GM23338 (cell line): Measurements from ENCODE around the gene PIMREG. TPM values are rescaled to one million over a fixed set of nuclear protein-coding genes. Genes with fewer than 3 reads are reported as not detected.

Experiments used
- ATAC-seq: fragments of 200-7000 bp; cut with Tn5 transposase; 3 replicates; pipeline ENCODE4 v1.9.1; 2020
- DNase-seq: peaks from one replicate; pipeline ENCODE4 v3.0.0-alpha.2; 2015; ENCODE audit warnings: low spot score
- H2AFZ ChIP-seq: fragments of 200-600 bp; sonication (generic); 2 replicates; pipeline ENCODE4 v1.8.0; 2016; ENCODE audit warnings: antibody characterized with exemption, mild to moderate bottlenecking, moderate library complexity
- H3F3A ChIP-seq: fragments of 200-600 bp; sonication (generic); replicated peaks from 2 replicates; pipeline ENCODE4 v1.8.0; 2017; ENCODE audit warnings: antibody characterized with exemption, mixed run types, low read depth
- H3K27ac ChIP-seq: fragments of 200-600 bp; sonication (generic); 2 replicates; pipeline ENCODE4 v1.6.1; 2016; ENCODE audit warnings: low read depth
- H3K27me3 ChIP-seq: fragments of 200-600 bp; sonication (generic); 2 replicates; pipeline ENCODE4 v1.8.0; 2016; ENCODE audit warnings: mild to moderate bottlenecking, mixed run types, moderate library complexity; ENCODE audit not compliant: insufficient read depth
- H3K36me3 ChIP-seq: fragments of 200-600 bp; sonication (generic); 2 replicates; pipeline ENCODE4 v1.8.0; 2016; ENCODE audit warnings: mild to moderate bottlenecking; ENCODE audit not compliant: insufficient read depth
- H3K4me1 ChIP-seq: fragments of 200-600 bp; sonication (generic); 2 replicates; pipeline ENCODE4 v1.8.0; 2016; ENCODE audit warnings: mild to moderate bottlenecking, moderate library complexity; ENCODE audit not compliant: insufficient read depth
- H3K4me2 ChIP-seq: fragments of 200-600 bp; sonication (generic); 2 replicates; pipeline ENCODE4 v1.7.1; 2017; ENCODE audit warnings: mixed run types
- H3K4me3 ChIP-seq: fragments of 200-600 bp; sonication (generic); 2 replicates; pipeline ENCODE4 v1.6.1; 2016; ENCODE audit warnings: mixed run types
- H3K79me2 ChIP-seq: fragments of 200-600 bp; sonication (generic); replicated peaks from 2 replicates; pipeline ENCODE4 v1.8.0; 2017; ENCODE audit warnings: mild to moderate bottlenecking; ENCODE audit not compliant: insufficient read depth
- H3K9me2 ChIP-seq: fragments of 200-600 bp; sonication (generic); 2 replicates; pipeline ENCODE4 v1.8.0; 2017; ENCODE audit not compliant: insufficient read depth
- H4K20me1 ChIP-seq: fragments of 200-600 bp; sonication (generic); replicated peaks from 2 replicates; pipeline ENCODE4 v1.8.0; 2017; ENCODE audit warnings: mild to moderate bottlenecking; ENCODE audit not compliant: insufficient read depth
- H3K27ac Mint-ChIP-seq: 2 replicates; pipeline ENCODE4 v1.8.0; 2020; ENCODE audit warnings: inconsistent platforms, mild to moderate bottlenecking, moderate library complexity, mixed read lengths
- H3K27me3 Mint-ChIP-seq: 3 replicates; pipeline ENCODE4 v1.8.0; 2022; ENCODE audit warnings: low read depth, mild to moderate bottlenecking, moderate library complexity, mixed read lengths, inconsistent platforms; ENCODE audit not compliant: insufficient read depth, poor library complexity
- H3K36me3 Mint-ChIP-seq: 3 replicates; pipeline ENCODE4 v1.8.0; 2021; ENCODE audit warnings: low read depth, mild to moderate bottlenecking, inconsistent platforms, moderate library complexity, mixed read lengths
- H3K4me1 Mint-ChIP-seq: 3 replicates; pipeline ENCODE4 v1.8.0; 2020; ENCODE audit warnings: mild to moderate bottlenecking, inconsistent platforms, mixed read lengths
- H3K4me3 Mint-ChIP-seq: 3 replicates; pipeline ENCODE4 v1.8.0; 2021; ENCODE audit warnings: moderate library complexity, mild to moderate bottlenecking, inconsistent platforms, mixed read lengths
- H3K9me3 Mint-ChIP-seq: 3 replicates; pipeline ENCODE4 v1.8.0; 2020; ENCODE audit warnings: moderate library complexity, mild to moderate bottlenecking, inconsistent platforms, mixed read lengths
- CREB1 ChIP-seq: fragments of 250-450 bp; sonication (Bioruptor Pico); IDR thresholded peaks from 2 replicates; pipeline ENCODE4 v1.5.0; 2020; ENCODE audit warnings: low read depth, mild to moderate bottlenecking, moderate library complexity
- JUNB ChIP-seq: IDR thresholded peaks from one replicate; pipeline ENCODE4 v1.6.1; 2016; ENCODE audit warnings: antibody characterized with exemption; ENCODE audit not compliant: unreplicated experiment
- NANOG ChIP-seq: IDR thresholded peaks from 2 replicates; pipeline ENCODE4 v1.6.1; 2016; ENCODE audit warnings: antibody characterized with exemption, borderline replicate concordance
- STAT1 ChIP-seq: IDR thresholded peaks from one replicate; pipeline ENCODE4 v1.6.1; 2016; ENCODE audit warnings: antibody characterized with exemption; ENCODE audit not compliant: unreplicated experiment
- ZNF114 ChIP-seq: fragments of 250-450 bp; sonication (Bioruptor Pico); IDR thresholded peaks from 2 replicates; pipeline ENCODE4 v1.5.0; 2020; ENCODE audit warnings: mild to moderate bottlenecking, moderate library complexity
- ZNF331 ChIP-seq: fragments of 250-450 bp; sonication (Bioruptor Pico); IDR thresholded peaks from 2 replicates; pipeline ENCODE4 v1.5.0; 2020; ENCODE audit warnings: low read depth, mild to moderate bottlenecking, moderate library complexity
- polyA plus RNA-seq: library from polyadenylated mRNA; unstranded; fragments of >200 nt; fragmentation: Nextera tagmentation; extraction: Ambion mirVana; gene quantifications from 2 replicates; pipeline ENCODE4 v1.2.1, GENCODE V29; 2016
- total RNA-seq: library from RNA; depleted of rRNA; stranded (reverse); fragments of >200 nt; shearing (Covaris generic); gene quantifications from 2 replicates; pipeline ENCODE4 v1.2.3, GENCODE V29; 2014
- TF ChIP-seq, protein P1 (sequence below): fragments of 250-450 bp; sonication (Bioruptor Pico); IDR thresholded peaks from 2 replicates; pipeline ENCODE4 v1.5.0; 2020; ENCODE audit warnings: mild to moderate bottlenecking, moderate library complexity
- TF ChIP-seq, protein P2 (sequence below): IDR thresholded peaks from one replicate; pipeline ENCODE4 v1.6.1; 2018; ENCODE audit warnings: antibody characterized with exemption; ENCODE audit not compliant: unreplicated experiment

PIMREG gene
- total and polyA plus RNA-seq, 2 experiments from 2014 or later: 87.8 to 144 TPM

DNA sequence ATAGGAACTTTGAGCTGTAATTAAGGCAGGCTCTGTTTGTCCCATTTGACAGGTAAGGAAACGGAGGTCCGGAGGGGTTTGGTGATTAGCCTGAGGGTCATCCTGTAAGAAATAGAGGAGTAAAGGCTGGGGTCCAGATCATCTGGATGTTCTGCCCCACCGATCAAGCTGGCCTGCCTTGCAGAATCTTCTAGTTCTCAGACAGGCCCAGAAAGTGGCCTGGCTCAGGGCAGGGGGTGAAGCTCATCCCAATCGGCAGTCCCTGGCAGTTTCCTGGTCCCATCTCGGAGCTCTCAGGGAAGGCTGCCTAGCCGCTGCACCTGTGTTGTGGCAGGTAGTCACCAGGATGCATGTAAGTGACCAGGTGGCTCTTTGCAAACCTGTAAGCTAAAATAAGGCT is 4.2 kb downstream of the PIMREG start:
- no peak for ATAC-seq
- H3K9me2 ChIP-seq: no peaks in the 10 kb centered on the region
- no peak overlapping the region for H3K27ac ChIP-seq
- Mint-ChIP-seq H3K4me3 (no peak overlapping the region), H3K9me3 (peaks cover under 1% of the 10 kb centered on the region; the same call in 2 of the 3 replicates), H3K36me3 (peaks cover 70% of the 10 kb centered on the region), H3K4me1 (peaks cover 60% of the 10 kb centered on the region), H3K27ac (peak overlapping the region; percentile 70; the same call in 1 of the 2 replicates), H3K27me3 (peaks cover 22% of the 10 kb centered on the region)
- peaks cover 17% of the 10 kb centered on the region for H4K20me1 ChIP-seq
- no peak overlapping the region for H3K4me3 ChIP-seq
- H3K4me2 ChIP-seq: no peak overlapping the region
- peaks cover 27% of the 10 kb centered on the region for H3K36me3 ChIP-seq
- H3F3A ChIP-seq: peaks cover 19% of the 10 kb centered on the region; the same call in 1 of the 2 replicates
- H3K4me1 ChIP-seq: peaks cover 38% of the 10 kb centered on the region
- H2AFZ ChIP-seq: no peak overlapping the region
- DNase-seq: no peak
- H3K27me3 ChIP-seq: no peaks in the 10 kb centered on the region
- peaks cover 24% of the 10 kb centered on the region for H3K79me2 ChIP-seq
- TF ChIP-seq JUNB: no peak
- TF ChIP-seq, protein P1, sequence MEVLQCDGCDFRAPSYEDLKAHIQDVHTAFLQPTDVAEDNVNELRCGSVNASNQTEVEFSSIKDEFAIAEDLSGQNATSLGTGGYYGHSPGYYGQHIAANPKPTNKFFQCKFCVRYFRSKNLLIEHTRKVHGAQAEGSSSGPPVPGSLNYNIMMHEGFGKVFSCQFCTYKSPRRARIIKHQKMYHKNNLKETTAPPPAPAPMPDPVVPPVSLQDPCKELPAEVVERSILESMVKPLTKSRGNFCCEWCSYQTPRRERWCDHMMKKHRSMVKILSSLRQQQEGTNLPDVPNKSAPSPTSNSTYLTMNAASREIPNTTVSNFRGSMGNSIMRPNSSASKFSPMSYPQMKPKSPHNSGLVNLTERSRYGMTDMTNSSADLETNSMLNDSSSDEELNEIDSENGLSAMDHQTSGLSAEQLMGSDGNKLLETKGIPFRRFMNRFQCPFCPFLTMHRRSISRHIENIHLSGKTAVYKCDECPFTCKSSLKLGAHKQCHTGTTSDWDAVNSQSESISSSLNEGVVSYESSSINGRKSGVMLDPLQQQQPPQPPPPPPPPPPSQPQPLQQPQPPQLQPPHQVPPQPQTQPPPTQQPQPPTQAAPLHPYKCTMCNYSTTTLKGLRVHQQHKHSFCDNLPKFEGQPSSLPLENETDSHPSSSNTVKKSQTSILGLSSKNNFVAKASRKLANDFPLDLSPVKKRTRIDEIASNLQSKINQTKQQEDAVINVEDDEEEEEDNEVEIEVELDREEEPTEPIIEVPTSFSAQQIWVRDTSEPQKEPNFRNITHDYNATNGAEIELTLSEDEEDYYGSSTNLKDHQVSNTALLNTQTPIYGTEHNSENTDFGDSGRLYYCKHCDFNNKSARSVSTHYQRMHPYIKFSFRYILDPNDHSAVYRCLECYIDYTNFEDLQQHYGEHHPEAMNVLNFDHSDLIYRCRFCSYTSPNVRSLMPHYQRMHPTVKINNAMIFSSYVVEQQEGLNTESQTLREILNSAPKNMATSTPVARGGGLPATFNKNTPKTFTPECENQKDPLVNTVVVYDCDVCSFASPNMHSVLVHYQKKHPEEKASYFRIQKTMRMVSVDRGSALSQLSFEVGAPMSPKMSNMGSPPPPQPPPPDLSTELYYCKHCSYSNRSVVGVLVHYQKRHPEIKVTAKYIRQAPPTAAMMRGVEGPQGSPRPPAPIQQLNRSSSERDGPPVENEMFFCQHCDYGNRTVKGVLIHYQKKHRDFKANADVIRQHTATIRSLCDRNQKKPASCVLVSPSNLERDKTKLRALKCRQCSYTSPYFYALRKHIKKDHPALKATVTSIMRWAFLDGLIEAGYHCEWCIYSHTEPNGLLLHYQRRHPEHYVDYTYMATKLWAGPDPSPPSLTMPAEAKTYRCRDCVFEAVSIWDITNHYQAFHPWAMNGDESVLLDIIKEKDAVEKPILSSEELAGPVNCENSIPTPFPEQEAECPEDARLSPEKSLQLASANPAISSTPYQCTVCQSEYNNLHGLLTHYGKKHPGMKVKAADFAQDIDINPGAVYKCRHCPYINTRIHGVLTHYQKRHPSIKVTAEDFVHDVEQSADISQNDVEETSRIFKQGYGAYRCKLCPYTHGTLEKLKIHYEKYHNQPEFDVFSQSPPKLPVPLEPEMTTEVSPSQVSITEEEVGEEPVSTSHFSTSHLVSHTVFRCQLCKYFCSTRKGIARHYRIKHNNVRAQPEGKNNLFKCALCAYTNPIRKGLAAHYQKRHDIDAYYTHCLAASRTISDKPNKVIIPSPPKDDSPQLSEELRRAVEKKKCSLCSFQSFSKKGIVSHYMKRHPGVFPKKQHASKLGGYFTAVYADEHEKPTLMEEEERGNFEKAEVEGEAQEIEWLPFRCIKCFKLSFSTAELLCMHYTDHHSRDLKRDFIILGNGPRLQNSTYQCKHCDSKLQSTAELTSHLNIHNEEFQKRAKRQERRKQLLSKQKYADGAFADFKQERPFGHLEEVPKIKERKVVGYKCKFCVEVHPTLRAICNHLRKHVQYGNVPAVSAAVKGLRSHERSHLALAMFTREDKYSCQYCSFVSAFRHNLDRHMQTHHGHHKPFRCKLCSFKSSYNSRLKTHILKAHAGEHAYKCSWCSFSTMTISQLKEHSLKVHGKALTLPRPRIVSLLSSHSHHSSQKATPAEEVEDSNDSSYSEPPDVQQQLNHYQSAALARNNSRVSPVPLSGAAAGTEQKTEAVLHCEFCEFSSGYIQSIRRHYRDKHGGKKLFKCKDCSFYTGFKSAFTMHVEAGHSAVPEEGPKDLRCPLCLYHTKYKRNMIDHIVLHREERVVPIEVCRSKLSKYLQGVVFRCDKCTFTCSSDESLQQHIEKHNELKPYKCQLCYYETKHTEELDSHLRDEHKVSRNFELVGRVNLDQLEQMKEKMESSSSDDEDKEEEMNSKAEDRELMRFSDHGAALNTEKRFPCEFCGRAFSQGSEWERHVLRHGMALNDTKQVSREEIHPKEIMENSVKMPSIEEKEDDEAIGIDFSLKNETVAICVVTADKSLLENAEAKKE (CRISPR knock-in tag): no peak
- no peak for TF ChIP-seq CREB1 (CRISPR knock-in tag)
- no peak for TF ChIP-seq ZNF331
- TF ChIP-seq, protein P2, sequence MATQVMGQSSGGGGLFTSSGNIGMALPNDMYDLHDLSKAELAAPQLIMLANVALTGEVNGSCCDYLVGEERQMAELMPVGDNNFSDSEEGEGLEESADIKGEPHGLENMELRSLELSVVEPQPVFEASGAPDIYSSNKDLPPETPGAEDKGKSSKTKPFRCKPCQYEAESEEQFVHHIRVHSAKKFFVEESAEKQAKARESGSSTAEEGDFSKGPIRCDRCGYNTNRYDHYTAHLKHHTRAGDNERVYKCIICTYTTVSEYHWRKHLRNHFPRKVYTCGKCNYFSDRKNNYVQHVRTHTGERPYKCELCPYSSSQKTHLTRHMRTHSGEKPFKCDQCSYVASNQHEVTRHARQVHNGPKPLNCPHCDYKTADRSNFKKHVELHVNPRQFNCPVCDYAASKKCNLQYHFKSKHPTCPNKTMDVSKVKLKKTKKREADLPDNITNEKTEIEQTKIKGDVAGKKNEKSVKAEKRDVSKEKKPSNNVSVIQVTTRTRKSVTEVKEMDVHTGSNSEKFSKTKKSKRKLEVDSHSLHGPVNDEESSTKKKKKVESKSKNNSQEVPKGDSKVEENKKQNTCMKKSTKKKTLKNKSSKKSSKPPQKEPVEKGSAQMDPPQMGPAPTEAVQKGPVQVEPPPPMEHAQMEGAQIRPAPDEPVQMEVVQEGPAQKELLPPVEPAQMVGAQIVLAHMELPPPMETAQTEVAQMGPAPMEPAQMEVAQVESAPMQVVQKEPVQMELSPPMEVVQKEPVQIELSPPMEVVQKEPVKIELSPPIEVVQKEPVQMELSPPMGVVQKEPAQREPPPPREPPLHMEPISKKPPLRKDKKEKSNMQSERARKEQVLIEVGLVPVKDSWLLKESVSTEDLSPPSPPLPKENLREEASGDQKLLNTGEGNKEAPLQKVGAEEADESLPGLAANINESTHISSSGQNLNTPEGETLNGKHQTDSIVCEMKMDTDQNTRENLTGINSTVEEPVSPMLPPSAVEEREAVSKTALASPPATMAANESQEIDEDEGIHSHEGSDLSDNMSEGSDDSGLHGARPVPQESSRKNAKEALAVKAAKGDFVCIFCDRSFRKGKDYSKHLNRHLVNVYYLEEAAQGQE: no peak
- no peak for TF ChIP-seq NANOG
- no peak for TF ChIP-seq ZNF114 (CRISPR knock-in tag)
- TF ChIP-seq STAT1: no peak
